ENCODE results near the gene GABPB1.

GABPB1 gene

GRCh38 chr15:50307799-50308198, 47.2 kb downstream of the GABPB1 start:
- no peak for TF ChIP-seq CTCF (IDR thresholded peaks at IDR 0.05; ENCODE audit: low read depth, low read length, missing control alignments)
- peaks cover 4% of the 10 kb centered on the region for H3K36me3 ChIP-seq (replicated peaks)
- H3K27ac ChIP-seq: no peak overlapping the region
- H3K27me3 ChIP-seq (replicated peaks): no peaks in the 10 kb centered on the region
- H3K4me3 ChIP-seq (ENCODE audit: low read depth, low read length): no peak overlapping the region
- DNase-seq: no peak
- in situ Hi-C loops (cut with HindIII; ENCODE audit: low pct_ligation_motif_present, low sequenced_read_pairs): no loop called here

- Histone ChIP-seq H3K27ac (no peak overlapping the region), H3K4me3 (ENCODE audit: low read depth, low read length) (no peak overlapping the region), H3K27me3 (replicated peaks) (no peaks in the 10 kb centered on the region), H3K36me3 (replicated peaks) (peaks cover 6% of the 10 kb centered on the region)
- no peak for TF ChIP-seq CTCF (IDR thresholded peaks at IDR 0.05; ENCODE audit: low read depth, low read length, missing control alignments)
- DNase-seq: no peak
- in situ Hi-C loops (cut with HindIII; ENCODE audit: low pct_ligation_motif_present, low sequenced_read_pairs): no loop called here
Observed at GRCh38 chr15:50304836-50305235, 50.2 kb downstream of the GABPB1 start.

- TF ChIP-seq CTCF (IDR thresholded peaks at IDR 0.05; ENCODE audit: low read depth, low read length, missing control alignments): no peak
- H3K4me3 ChIP-seq (ENCODE audit: low read depth, low read length): no peak overlapping the region
- peaks cover 6% of the 10 kb centered on the region for H3K36me3 ChIP-seq (replicated peaks)
- no peaks in the 10 kb centered on the region for H3K27me3 ChIP-seq (replicated peaks)
- no peak overlapping the region for H3K27ac ChIP-seq
- in situ Hi-C loops (cut with HindIII; ENCODE audit: low pct_ligation_motif_present, low sequenced_read_pairs): no loop called here
- no peak for DNase-seq
Observed at GRCh38 chr15:50302581-50302980, 52.4 kb downstream of the GABPB1 start.

- in situ Hi-C loops (cut with HindIII; ENCODE audit: low pct_ligation_motif_present, low sequenced_read_pairs): no loop called here
- Histone ChIP-seq H3K27ac (no peak overlapping the region), H3K36me3 (replicated peaks) (peaks cover 6% of the 10 kb centered on the region), H3K27me3 (replicated peaks) (no peaks in the 10 kb centered on the region), H3K4me3 (ENCODE audit: low read depth, low read length) (no peak overlapping the region)
- no peak for DNase-seq
- TF ChIP-seq CTCF (IDR thresholded peaks at IDR 0.05; ENCODE audit: low read depth, low read length, missing control alignments): no peak
Observed at GRCh38 chr15:50298340-50298739, 56.7 kb downstream of the GABPB1 start.

- no peak for DNase-seq
- no peak overlapping the region for H3K27ac ChIP-seq
- H3K36me3 ChIP-seq (replicated peaks): peaks cover 6% of the 10 kb centered on the region
- in situ Hi-C loops (cut with HindIII; ENCODE audit: low pct_ligation_motif_present, low sequenced_read_pairs): no loop called here
- TF ChIP-seq CTCF (IDR thresholded peaks at IDR 0.05; ENCODE audit: low read depth, low read length, missing control alignments): no peak
- no peaks in the 10 kb centered on the region for H3K27me3 ChIP-seq (replicated peaks)
- H3K4me3 ChIP-seq (ENCODE audit: low read depth, low read length): no peak overlapping the region
Observed at GRCh38 chr15:50295966-50296365, 59.0 kb downstream of the GABPB1 start.

GRCh38 chr15:50289749-50290148, 65.2 kb downstream of the GABPB1 start:
- no peak for DNase-seq
- peaks cover 5% of the 10 kb centered on the region for H3K36me3 ChIP-seq (replicated peaks)
- TF ChIP-seq CTCF (IDR thresholded peaks at IDR 0.05; ENCODE audit: low read depth, low read length, missing control alignments): no peak
- H3K4me3 ChIP-seq (ENCODE audit: low read depth, low read length): no peak overlapping the region
- no peaks in the 10 kb centered on the region for H3K27me3 ChIP-seq (replicated peaks)
- no peak overlapping the region for H3K27ac ChIP-seq
- in situ Hi-C loops (cut with HindIII; ENCODE audit: low pct_ligation_motif_present, low sequenced_read_pairs): no loop called here

All from brain microvascular endothelial cell (primary cell).